HEK293 (cell line): ENCODE measurements around the gene CTBP2.

ENCODE experiments used
- CTCF ChIA-PET: fragments of 350-600 bp; formaldehyde crosslinking; extraction: SDS; loops from one replicate; lab custom pipeline; 2021; ENCODE audit warnings: antibody characterized with exemption; lab: Yijun Ruan, JAX
- POLR2A ChIA-PET: fragments of 300-600 bp; formaldehyde crosslinking; extraction: SDS; loops from one replicate; lab custom pipeline; 2020; ENCODE audit warnings: antibody characterized with exemption, inconsistent platforms; lab: Yijun Ruan, JAX
- H3K27ac ChIP-seq: fragments of 200-500 bp; sonication (Bioruptor generic); 2 replicates; pipeline ENCODE4 v1.5.1; 2014; ENCODE audit warnings: low read depth, low read length, control low read depth, inconsistent platforms; ENCODE audit errors: extremely low read depth
- H3K36me3 ChIP-seq, 2 experiments: fragments of 200-500 bp in 1 of 2; sonication (Bioruptor generic) in 1 of 2; 1 replicate in 1 of 2; 2 replicates in 1 of 2; pipeline ENCODE4 v1.5.1; 2014 to 2017; ENCODE audit warnings: inconsistent platforms in 2 of 2, low read length in 2 of 2; ENCODE audit not compliant: control insufficient read depth in 2 of 2, insufficient read depth in 1 of 2
- H3K4me1 ChIP-seq: fragments of 200-500 bp; sonication (Bioruptor generic); 2 replicates; pipeline ENCODE4 v1.5.1; 2014; ENCODE audit warnings: mild to moderate bottlenecking, low read length, inconsistent platforms; ENCODE audit not compliant: control insufficient read depth, insufficient read depth
- H3K4me3 ChIP-seq: 2 replicates; pipeline ENCODE4 v1.5.1; 2011; ENCODE audit warnings: low read depth, mild to moderate bottlenecking, control low read depth, low read length, moderate library complexity
- H3K9me3 ChIP-seq: fragments of 200-500 bp; sonication (Bioruptor generic); 2 replicates; pipeline ENCODE4 v1.5.1; 2014; ENCODE audit warnings: low read depth, low read length, inconsistent platforms; ENCODE audit not compliant: control insufficient read depth, insufficient read depth
- HIC1 ChIP-seq: fragments of 450-650 bp; formaldehyde crosslinking; IDR thresholded peaks from 2 replicates; pipeline ENCODE4 v1.5.1; 2016; ENCODE audit warnings: missing biosample characterization, missing genetic modification characterization
- MEIS1 ChIP-seq: sonication (generic); formaldehyde crosslinking; IDR thresholded peaks from 2 replicates; pipeline ENCODE4 v1.8.1; 2022; ENCODE audit warnings: missing genetic modification reagents, mild to moderate bottlenecking, borderline replicate concordance
- OVOL3 ChIP-seq: fragments of 450-650 bp; formaldehyde crosslinking; IDR thresholded peaks from 2 replicates; pipeline ENCODE4 v1.5.1; 2016; ENCODE audit warnings: missing biosample characterization, missing genetic modification characterization
- PRDM1 ChIP-seq: fragments of 450-650 bp; formaldehyde crosslinking; IDR thresholded peaks from 2 replicates; pipeline ENCODE4; 2016; ENCODE audit warnings: missing biosample characterization, missing genetic modification characterization
- REPIN1 ChIP-seq: fragments of 450-650 bp; formaldehyde crosslinking; IDR thresholded peaks from 2 replicates; pipeline ENCODE4 v1.5.1; 2017; ENCODE audit warnings: missing biosample characterization, missing genetic modification characterization, low read depth
- ZBTB20 ChIP-seq: fragments of 450-650 bp; formaldehyde crosslinking; IDR thresholded peaks from 2 replicates; pipeline ENCODE4 v1.5.1; 2016; ENCODE audit warnings: missing biosample characterization, missing genetic modification characterization
- ZBTB21 ChIP-seq: fragments of 450-650 bp; formaldehyde crosslinking; IDR thresholded peaks from 2 replicates; pipeline ENCODE4 v1.5.1; 2017; ENCODE audit warnings: missing biosample characterization, missing genetic modification characterization
- ZFHX2 ChIP-seq: fragments of 450-650 bp; formaldehyde crosslinking; conservative IDR thresholded peaks from 2 replicates; pipeline ENCODE4 v1.5.1; 2016; ENCODE audit warnings: missing biosample characterization, missing genetic modification characterization
- ZFP3 ChIP-seq: fragments of 450-650 bp; formaldehyde crosslinking; IDR thresholded peaks from 2 replicates; pipeline ENCODE4 v1.5.1; 2016; ENCODE audit warnings: low read depth, missing biosample characterization, missing genetic modification characterization
- ZFP37 ChIP-seq: fragments of 450-650 bp; formaldehyde crosslinking; IDR thresholded peaks from 2 replicates; pipeline ENCODE4 v1.5.1; 2016; ENCODE audit warnings: missing biosample characterization, missing genetic modification characterization
- ZIC2 ChIP-seq: fragments of 450-650 bp; formaldehyde crosslinking; IDR thresholded peaks from 2 replicates; pipeline ENCODE4 v1.5.1; 2016; ENCODE audit warnings: missing biosample characterization, missing genetic modification characterization
- ZNF18 ChIP-seq: fragments of 450-650 bp; formaldehyde crosslinking; IDR thresholded peaks from 2 replicates; pipeline ENCODE4 v1.5.1; 2016; ENCODE audit warnings: missing biosample characterization, missing genetic modification characterization
- ZNF202 ChIP-seq: fragments of 450-650 bp; formaldehyde crosslinking; IDR thresholded peaks from 2 replicates; pipeline ENCODE4 v1.5.1; 2016; ENCODE audit warnings: missing biosample characterization, missing genetic modification characterization, borderline replicate concordance
- ZNF416 ChIP-seq: fragments of 450-650 bp; formaldehyde crosslinking; IDR thresholded peaks from 2 replicates; pipeline ENCODE4 v1.5.1; 2016; ENCODE audit warnings: missing biosample characterization, missing genetic modification characterization
- ZNF544 ChIP-seq: fragments of 450-650 bp; formaldehyde crosslinking; IDR thresholded peaks from 2 replicates; pipeline ENCODE4 v1.5.0; 2017; ENCODE audit warnings: missing biosample characterization, missing genetic modification characterization
- ZNF677 ChIP-seq: fragments of 450-650 bp; IDR thresholded peaks from 2 replicates; pipeline ENCODE4 v1.5.0; 2018; ENCODE audit warnings: missing biosample characterization, mild to moderate bottlenecking, missing genetic modification characterization, moderate library complexity
- ZNF692 ChIP-seq: fragments of 450-650 bp; formaldehyde crosslinking; IDR thresholded peaks from 2 replicates; pipeline ENCODE4 v1.5.1; 2016; ENCODE audit warnings: missing biosample characterization, missing genetic modification characterization
- ZNF777 ChIP-seq: fragments of 450-650 bp; formaldehyde crosslinking; IDR thresholded peaks from 2 replicates; pipeline ENCODE4 v1.5.1; 2017; ENCODE audit warnings: missing biosample characterization, missing genetic modification characterization, borderline replicate concordance
- ZXDB ChIP-seq: fragments of 450-650 bp; formaldehyde crosslinking; IDR thresholded peaks from 2 replicates; pipeline ENCODE4 v1.5.1; 2016; ENCODE audit warnings: missing biosample characterization, missing genetic modification characterization

CTBP2 gene

GRCh38 chr10:125114761-125115391 lies 45.5 kb downstream of the CTBP2 start:
- peaks cover 0 to 10% of the 10 kb centered on the region in 2 experiments; a peak in 1 of 3 replicates for H3K36me3 ChIP-seq
- H3K9me3 ChIP-seq: no peaks in the 10 kb centered on the region
- ChIA-PET CTCF (interaction anchor here (1.3 kb wide), 1 partner anchor 67 kb away, joined by 5 read pairs; no protein-coding TSS in a partner anchor), POLR2A (no interaction called here)
- H3K27ac ChIP-seq: no peak overlapping the region
- TF ChIP-seq ZIC2 (peak; percentile 78), ZNF677 (tag by site-specific recombination) (no peak)
- no peak overlapping the region for H3K4me3 ChIP-seq
- peaks cover 7% of the 10 kb centered on the region; the same call in 1 of the 2 replicates for H3K4me1 ChIP-seq

- peaks cover 7% of the 10 kb centered on the region; the same call in 1 of the 2 replicates for H3K4me1 ChIP-seq
- peaks cover 0 to 20% of the 10 kb centered on the region in 2 experiments; a peak in 1 of 3 replicates for H3K36me3 ChIP-seq
- ChIA-PET CTCF (interaction anchor here (1.3 kb wide), 1 partner anchor 66 kb away, joined by 5 read pairs; no protein-coding TSS in a partner anchor), POLR2A (interaction anchor here (0.5 kb wide), 1 partner anchor 16 kb away, joined by 3 read pairs; no protein-coding TSS in a partner anchor)
- H3K27ac ChIP-seq: no peak overlapping the region
- H3K9me3 ChIP-seq: no peaks in the 10 kb centered on the region
- no peak for TF ChIP-seq HIC1 (tag by site-specific recombination)
- no peak for TF ChIP-seq ZNF202 (tag by site-specific recombination)
- no peak overlapping the region for H3K4me3 ChIP-seq
Measured at GRCh38 chr10:125113691-125114371, 46.5 kb downstream of the CTBP2 start.

- POLR2A ChIA-PET: no interaction called here
- Histone ChIP-seq H3K4me1 (peaks cover 4% of the 10 kb centered on the region; the same call in 1 of the 2 replicates), H3K9me3 (no peaks in the 10 kb centered on the region), H3K27ac (no peak overlapping the region)
- TF ChIP-seq ZBTB20: 0 out of 2 replicates have a peak, but pooled peaks have one; percentile 19
- TF ChIP-seq ZFP37 (tag by site-specific recombination): no peak
- no peak for TF ChIP-seq ZNF18 (tag by site-specific recombination)
- TF ChIP-seq ZNF777: no peak
- no peak for TF ChIP-seq MEIS1 (CRISPR knock-in tag)
- TF ChIP-seq ZXDB (tag by site-specific recombination): no peak
- no peak for TF ChIP-seq ZBTB21
- TF ChIP-seq ZNF544: no peak
- TF ChIP-seq ZFHX2 (tag by site-specific recombination): no peak
- no peak for TF ChIP-seq OVOL3 (tag by site-specific recombination)
- TF ChIP-seq ZNF416 (tag by site-specific recombination): no peak
- no peak for TF ChIP-seq ZNF692 (tag by site-specific recombination)
- TF ChIP-seq ZFP3 (tag by site-specific recombination): peak; percentile 91
- no peak for TF ChIP-seq REPIN1 (tag by site-specific recombination)
- TF ChIP-seq PRDM1 (tag by site-specific recombination): no peak
- TF ChIP-seq, all 188 proteins: peak for 2
- Histone ChIP-seq H3K36me3 (peaks cover under 1 to 30% of the 10 kb centered on the region in 2 experiments; a peak in 2 of 3 replicates), H3K4me3 (no peak overlapping the region)
- CTCF ChIA-PET: no interaction called here
Measured at GRCh38 chr10:125112697-125113494, 47.5 kb downstream of the CTBP2 start.
